A549 (cell line): ENCODE measurements around the gene ZNF264.

Experiments used
- BHLHE40 ChIP-seq: IDR thresholded peaks from 2 replicates; pipeline ENCODE4 v1.6.1; 2012; ENCODE audit warnings: low read depth, low read length, inconsistent platforms
- CEBPB ChIP-seq, 2 experiments: fragments of >200 bp in 1 of 2; sonication (Bioruptor Twin) in 1 of 2; formaldehyde crosslinking in 1 of 2; IDR thresholded peaks; 2 replicates each; pipeline ENCODE4 v1.6.1; 2012 to 2016
- CTCF ChIP-seq: fragments of >200 bp; sonication (Bioruptor Twin); formaldehyde crosslinking; IDR thresholded peaks from 3 replicates; pipeline ENCODE4 v1.5.1; 2016
- ELK1 ChIP-seq: fragments of 150-350 bp; IDR thresholded peaks from 2 replicates; pipeline ENCODE4 v1.6.1; 2014; ENCODE audit warnings: low read depth, mild to moderate bottlenecking, low read length
- FOSL2 ChIP-seq, 2 experiments: fragments of 450-650 bp in 1 of 2; fragments of >200 bp in 1 of 2; sonication (Bioruptor Twin) in 1 of 2; formaldehyde crosslinking; IDR thresholded peaks; 2 replicates each; pipeline versions ENCODE4 v1.5.0 to v1.6.1; 2016 to 2020; ENCODE audit warnings: mild to moderate bottlenecking in 1 of 2, moderate library complexity in 1 of 2
- HOXA7 ChIP-seq: fragments of 250-450 bp; sonication (Bioruptor Pico); IDR thresholded peaks from 2 replicates; pipeline ENCODE4 v1.5.0; 2020; ENCODE audit warnings: mild to moderate bottlenecking, moderate library complexity
- HOXB5 ChIP-seq: fragments of 250-450 bp; sonication (Bioruptor Pico); IDR thresholded peaks from 2 replicates; pipeline ENCODE4 v1.5.0; 2020; ENCODE audit warnings: mild to moderate bottlenecking, moderate library complexity
- MAZ ChIP-seq: fragments of 150-350 bp; IDR thresholded peaks from 2 replicates; pipeline ENCODE4 v1.6.1; 2014; ENCODE audit warnings: antibody characterized with exemption, low read depth, low read length, borderline replicate concordance
- NR3C1 ChIP-seq: fragments of >200 bp; sonication (Bioruptor Twin); formaldehyde crosslinking; IDR thresholded peaks from 3 replicates; pipeline ENCODE4 v1.6.1; 2017
- RCOR1 ChIP-seq: fragments of 150-350 bp; IDR thresholded peaks from 2 replicates; pipeline ENCODE4 v1.6.1; 2014; ENCODE audit warnings: antibody characterized with exemption, low read length, low read depth
- TP53 ChIP-seq: fragments of 250-450 bp; sonication (Bioruptor Pico); IDR thresholded peaks from 2 replicates; pipeline ENCODE4 v1.5.0; 2021; ENCODE audit warnings: mild to moderate bottlenecking, moderate library complexity
- TF ChIP-seq, protein P1 (sequence below): fragments of 200-600 bp; sonication (generic); IDR thresholded peaks from 2 replicates; pipeline ENCODE4 v1.6.1; 2016; ENCODE audit warnings: antibody characterized with exemption, mild to moderate bottlenecking, moderate library complexity

DNA sequence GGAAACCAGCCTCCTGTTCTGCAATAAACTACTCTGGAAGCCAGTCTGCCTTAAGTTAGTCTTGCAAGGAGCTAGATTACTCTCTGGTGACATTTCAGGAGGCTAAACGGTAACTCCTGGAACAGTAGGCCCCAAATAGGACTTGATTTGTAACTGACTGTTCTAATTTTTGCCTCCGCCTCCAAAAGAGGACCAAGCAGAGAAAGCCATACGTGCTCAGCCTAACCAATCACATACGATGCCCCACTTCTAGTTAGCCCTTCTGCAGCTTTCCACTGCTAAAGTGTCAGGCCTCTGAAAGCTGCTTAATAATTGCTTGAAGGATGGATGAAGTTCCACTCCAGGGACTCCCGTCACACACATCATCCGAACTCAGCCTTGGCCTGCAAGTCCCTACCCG is 49.9 kb downstream of the ZNF264 start:
- TF ChIP-seq FOSL2 (IDR thresholded peaks at IDR 0.05): no peak
- TF ChIP-seq FOSL2 (CRISPR knock-in tag; IDR thresholded peaks at IDR 0.05): no peak
- TF ChIP-seq HOXB5 (CRISPR knock-in tag): no peak
- no peak for TF ChIP-seq CTCF
- no peak for TF ChIP-seq ELK1
- TF ChIP-seq RCOR1: no peak
- TF ChIP-seq MAZ: no peak
- TF ChIP-seq, protein P1, sequence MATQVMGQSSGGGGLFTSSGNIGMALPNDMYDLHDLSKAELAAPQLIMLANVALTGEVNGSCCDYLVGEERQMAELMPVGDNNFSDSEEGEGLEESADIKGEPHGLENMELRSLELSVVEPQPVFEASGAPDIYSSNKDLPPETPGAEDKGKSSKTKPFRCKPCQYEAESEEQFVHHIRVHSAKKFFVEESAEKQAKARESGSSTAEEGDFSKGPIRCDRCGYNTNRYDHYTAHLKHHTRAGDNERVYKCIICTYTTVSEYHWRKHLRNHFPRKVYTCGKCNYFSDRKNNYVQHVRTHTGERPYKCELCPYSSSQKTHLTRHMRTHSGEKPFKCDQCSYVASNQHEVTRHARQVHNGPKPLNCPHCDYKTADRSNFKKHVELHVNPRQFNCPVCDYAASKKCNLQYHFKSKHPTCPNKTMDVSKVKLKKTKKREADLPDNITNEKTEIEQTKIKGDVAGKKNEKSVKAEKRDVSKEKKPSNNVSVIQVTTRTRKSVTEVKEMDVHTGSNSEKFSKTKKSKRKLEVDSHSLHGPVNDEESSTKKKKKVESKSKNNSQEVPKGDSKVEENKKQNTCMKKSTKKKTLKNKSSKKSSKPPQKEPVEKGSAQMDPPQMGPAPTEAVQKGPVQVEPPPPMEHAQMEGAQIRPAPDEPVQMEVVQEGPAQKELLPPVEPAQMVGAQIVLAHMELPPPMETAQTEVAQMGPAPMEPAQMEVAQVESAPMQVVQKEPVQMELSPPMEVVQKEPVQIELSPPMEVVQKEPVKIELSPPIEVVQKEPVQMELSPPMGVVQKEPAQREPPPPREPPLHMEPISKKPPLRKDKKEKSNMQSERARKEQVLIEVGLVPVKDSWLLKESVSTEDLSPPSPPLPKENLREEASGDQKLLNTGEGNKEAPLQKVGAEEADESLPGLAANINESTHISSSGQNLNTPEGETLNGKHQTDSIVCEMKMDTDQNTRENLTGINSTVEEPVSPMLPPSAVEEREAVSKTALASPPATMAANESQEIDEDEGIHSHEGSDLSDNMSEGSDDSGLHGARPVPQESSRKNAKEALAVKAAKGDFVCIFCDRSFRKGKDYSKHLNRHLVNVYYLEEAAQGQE: no peak
- TF ChIP-seq BHLHE40: no peak
- TF ChIP-seq CEBPB (IDR thresholded peaks at IDR 0.05): no peak
- no peak for TF ChIP-seq TP53 (CRISPR knock-in tag)
- TF ChIP-seq NR3C1: no peak
- no peak for TF ChIP-seq HOXA7 (CRISPR knock-in tag)
